Mucosa of descending colon (tissue), 3 donors: ENCODE results near the gene KMT2D. TPM values are rescaled to one million over a fixed set of nuclear protein-coding genes. Genes with fewer than 3 reads are reported as not detected.

ENCODE experiments used
- ATAC-seq: fragments of 200-7000 bp; cut with Tn5 transposase; one replicate; pipeline ENCODE4 v1.9.1; 2020; ENCODE audit warnings: mild to moderate bottlenecking, moderate library complexity
- DNase-seq, 3 donors: peaks; one replicate each; pipeline ENCODE4 v3.0.0-alpha.2; 2020
- H3K36me3 ChIP-seq: fragments of 200-600 bp; one replicate; pipeline ENCODE4 v1.8.0; 2021; ENCODE audit warnings: low read depth, mild to moderate bottlenecking
- H3K4me1 ChIP-seq: fragments of 200-600 bp; one replicate; pipeline ENCODE4 v1.8.0; 2021; ENCODE audit warnings: low read depth, mild to moderate bottlenecking
- H3K4me3 ChIP-seq: fragments of 200-600 bp; one replicate; pipeline ENCODE4 v1.8.0; 2021; ENCODE audit warnings: mild to moderate bottlenecking
- H3K9me3 ChIP-seq: fragments of 200-600 bp; one replicate; pipeline ENCODE4 v1.8.0; 2021; ENCODE audit warnings: mild to moderate bottlenecking
- CTCF ChIP-seq: fragments of 200-600 bp; IDR thresholded peaks from one replicate; pipeline ENCODE4 v1.8.0; 2022; ENCODE audit warnings: antibody characterized with exemption, mild to moderate bottlenecking
- intact Hi-C, 2 donors: fragments of 100-400 bp; cut with DNase I in 1 of 2; cut with micrococcal nuclease in 1 of 2; formaldehyde crosslinking; loops; one replicate each; pipeline versions ENCODE4 v1.11.0 to v1.11.1; 2022; cut with DNase I, micrococcal nuclease
- total RNA-seq, 3 donors: library from RNA; stranded (reverse); fragmentation: NEBNext Ultra II Directional in 2 of 3; extraction: Animal tissue kit (Norgen Biotek cat#: 25700) in 2 of 3; gene quantifications; one replicate each; pipeline versions ENCODE4 v1.2.1 to v1.2.4, GENCODE V29; 2021 to 2023
- donor health status: DM: no; HTN: no; CAD: no; lungs with moderate emphysema.
- donor health status: DM: no; HTN: no; CAD: no.
- donor health status: DM: no; HTN: yes; CAD: no.

Gene KMT2D
- total RNA-seq, 3 donors from 2014 or later: 83.3 to 102 (median 88.5) TPM

- H3K9me3 ChIP-seq: no peaks in the 10 kb centered on the region
- H3K4me3 ChIP-seq: no peak overlapping the region
- intact Hi-C loops: no loop called here
- peaks cover 7% of the 10 kb centered on the region for H3K4me1 ChIP-seq
- no peaks in the 10 kb centered on the region for H3K36me3 ChIP-seq
- TF ChIP-seq CTCF: no peak
- no peak for DNase-seq
- ATAC-seq: no peak
Observed at GRCh38 chr12:49015196-49015595, 45.4 kb downstream of the KMT2D start.

GRCh38 chr12:49014547-49014946 is 46.0 kb downstream of the KMT2D start:
- no peaks in the 10 kb centered on the region for H3K36me3 ChIP-seq
- no peak for ATAC-seq
- intact Hi-C loops: no loop called here
- peaks cover 7% of the 10 kb centered on the region for H3K4me1 ChIP-seq
- no peak for DNase-seq
- no peak for TF ChIP-seq CTCF
- H3K9me3 ChIP-seq: no peaks in the 10 kb centered on the region
- no peak overlapping the region for H3K4me3 ChIP-seq

GRCh38 chr12:49013428-49013827 is 47.2 kb downstream of the KMT2D start:
- Histone ChIP-seq H3K4me1 (peaks cover 7% of the 10 kb centered on the region), H3K36me3 (no peaks in the 10 kb centered on the region), H3K4me3 (no peak overlapping the region), H3K9me3 (no peaks in the 10 kb centered on the region)
- intact Hi-C loops: no loop called here
- no peak for DNase-seq
- no peak for ATAC-seq
- TF ChIP-seq CTCF: no peak

- no peak overlapping the region for H3K4me3 ChIP-seq
- H3K4me1 ChIP-seq: peaks cover 5% of the 10 kb centered on the region
- H3K9me3 ChIP-seq: no peaks in the 10 kb centered on the region
- ATAC-seq (no peak), DNase-seq (no peak)
- intact Hi-C loops: no loop called here
- H3K36me3 ChIP-seq: no peaks in the 10 kb centered on the region
- no peak for TF ChIP-seq CTCF
Observed at GRCh38 chr12:49012739-49013138, 47.9 kb downstream of the KMT2D start.

Other genes with a start within 250 kb of the KMT2D start
- gene CACNB3, start 242.3 kb downstream of the KMT2D start, total RNA-seq: 10 to 100 TPM; 31.8 to 49.4 (median 45.1) TPM
- 100 to 1,000 TPM in 1 of 3 donors, 10 to 100 TPM in 2; 70.0 to 105 (median 91.0) TPM for gene DDX23, start 208.6 kb downstream of the KMT2D start, total RNA-seq
- 1 to 10 TPM; 1.1 to 3.5 (median 2.4) TPM for gene RND1, start 194.9 kb downstream of the KMT2D start, total RNA-seq
- gene FKBP11, start 135.3 kb downstream of the KMT2D start, total RNA-seq: 10 to 100 TPM; 16.9 to 41.3 (median 22.9) TPM
- 100 to 1,000 TPM; 207 to 280 (median 266) TPM for gene ARF3, start 103.3 kb downstream of the KMT2D start, total RNA-seq
- 1 to 10 TPM in 1 of 3 donors, under 1 TPM in 2; 0.49 to 1.1 (median 0.76) TPM for gene WNT10B, start 89.1 kb downstream of the KMT2D start, total RNA-seq
- not detected for gene WNT1, start 82.5 kb downstream of the KMT2D start, total RNA-seq
- under 1 TPM in 1 of 3 donors, not detected in 2; 0.12 TPM for gene DDN, start 61.4 kb downstream of the KMT2D start, total RNA-seq
- 10 to 100 TPM; 51.5 to 60.1 (median 52.2) TPM for gene PRKAG1, start 42.0 kb downstream of the KMT2D start, total RNA-seq
- under 1 TPM; 0.23 to 0.58 (median 0.38) TPM for gene RHEBL1, start 9.2 kb upstream of the KMT2D start, total RNA-seq
- under 1 TPM; 0.26 to 0.54 (median 0.46) TPM for gene DHH, start 34.0 kb upstream of the KMT2D start, total RNA-seq
- 10 to 100 TPM; 46.1 to 77.4 (median 68.1) TPM for gene LMBR1L, start 50.1 kb upstream of the KMT2D start, total RNA-seq
- gene TUBA1B, start 70.6 kb upstream of the KMT2D start, total RNA-seq: 100 to 1,000 TPM; 391 to 679 (median 491) TPM
- gene TUBA1A, start 128.3 kb upstream of the KMT2D start, total RNA-seq: 100 to 1,000 TPM in 1 of 3 donors, 10 to 100 TPM in 2; 20.5 to 295 (median 64.4) TPM
- gene TUBA1C, start 204.3 kb upstream of the KMT2D start, total RNA-seq: 100 to 1,000 TPM; 128 to 260 (median 236) TPM
- 10 to 100 TPM in 1 of 3 donors, 1 to 10 TPM in 2; 5.1 to 69.5 (median 8.6) TPM for gene PRPH, start 234.4 kb upstream of the KMT2D start, total RNA-seq